ENCODE data around the gene SUPT6H. TPM values are rescaled to one million over a fixed set of nuclear protein-coding genes. Genes with fewer than 3 reads are reported as not detected.

SUPT6H gene
- total and polyA plus RNA-seq, 2 donors (not counting 1 experiment from before 2014, with no cell fraction given), result 34.7 to 61.6 TPM

- H3K27ac ChIP-seq (ENCODE audit: insufficient read depth, low read length), result no peak overlapping the region
- no peak overlapping the region for H3K9ac ChIP-seq (ENCODE audit: insufficient read depth, low read length)
- H4K20me1 ChIP-seq (ENCODE audit: control insufficient read depth, extremely low read depth, insufficient read depth, low read length), result no peaks in the 10 kb centered on the region
- peaks cover 21% of the 10 kb centered on the region for H3K36me3 ChIP-seq (ENCODE audit: control insufficient read depth, insufficient read depth, low read length)
- H3K9me3 ChIP-seq (ENCODE audit: control insufficient read depth, insufficient read depth, low read depth, low read length), result no peaks in the 10 kb centered on the region
- H2AFZ ChIP-seq (ENCODE audit: low read length), result no peak overlapping the region
- H3K4me2 ChIP-seq (ENCODE audit: extremely low read depth, insufficient read depth, low read length), result no peak overlapping the region
- H3K79me2 ChIP-seq (ENCODE audit: control insufficient read depth, insufficient read depth, low read length), result no peaks in the 10 kb centered on the region
- H3K27me3 ChIP-seq (ENCODE audit: control insufficient read depth, insufficient read depth, low read length), result no peaks in the 10 kb centered on the region
- DNase-seq (ENCODE audit: low read depth in 2 of 2), result no peak
- no peak for TF ChIP-seq CTCF (conservative IDR thresholded peaks at IDR 0.05 in 1 of 2, IDR thresholded peaks at IDR 0.05 in 1 of 2; ENCODE audit: low read depth in 1 of 2, low read length in 2 of 2)
- TF ChIP-seq EZH2 (IDR thresholded peaks at IDR 0.05; ENCODE audit: low read length, missing control alignments), result no peak
- H3K4me3 ChIP-seq (replicated peaks in 1 of 4; ENCODE audit: control extremely low read depth in 1 of 4, insufficient read depth in 1 of 4, low read depth in 3 of 4, low read length in 4 of 4), result no peak overlapping the region
- no peaks in the 10 kb centered on the region for H3K4me1 ChIP-seq (ENCODE audit: control insufficient read depth, extremely low read depth, insufficient read depth, low read length)
Measured at GRCh38 chr17:28616281-28616680, 45.7 kb upstream of the SUPT6H start.

GRCh38 chr17:28618464-28618863, 43.5 kb upstream of the SUPT6H start:
- H3K4me2 ChIP-seq (ENCODE audit: extremely low read depth, insufficient read depth, low read length), result no peak overlapping the region
- H3K79me2 ChIP-seq (ENCODE audit: control insufficient read depth, insufficient read depth, low read length), result no peaks in the 10 kb centered on the region
- H3K4me3 ChIP-seq (replicated peaks in 1 of 4; ENCODE audit: control extremely low read depth in 1 of 4, insufficient read depth in 1 of 4, low read depth in 3 of 4, low read length in 4 of 4), result no peak overlapping the region
- no peaks in the 10 kb centered on the region for H4K20me1 ChIP-seq (ENCODE audit: control insufficient read depth, extremely low read depth, insufficient read depth, low read length)
- no peak for DNase-seq (ENCODE audit: low read depth in 2 of 2)
- H2AFZ ChIP-seq (ENCODE audit: low read length), result no peak overlapping the region
- TF ChIP-seq CTCF (conservative IDR thresholded peaks at IDR 0.05 in 1 of 2, IDR thresholded peaks at IDR 0.05 in 1 of 2; ENCODE audit: low read depth in 1 of 2, low read length in 2 of 2) (no peak), EZH2 (IDR thresholded peaks at IDR 0.05; ENCODE audit: low read length, missing control alignments) (no peak)
- H3K9ac ChIP-seq (ENCODE audit: insufficient read depth, low read length), result no peak overlapping the region
- no peaks in the 10 kb centered on the region for H3K4me1 ChIP-seq (ENCODE audit: control insufficient read depth, extremely low read depth, insufficient read depth, low read length)
- H3K36me3 ChIP-seq (ENCODE audit: control insufficient read depth, insufficient read depth, low read length), result peaks cover 16% of the 10 kb centered on the region
- H3K27ac ChIP-seq (ENCODE audit: insufficient read depth, low read length), result no peak overlapping the region
- H3K27me3 ChIP-seq (ENCODE audit: control insufficient read depth, insufficient read depth, low read length), result no peaks in the 10 kb centered on the region
- H3K9me3 ChIP-seq (ENCODE audit: control insufficient read depth, insufficient read depth, low read depth, low read length), result no peaks in the 10 kb centered on the region

GRCh38 chr17:28620010-28620409, 42.0 kb upstream of the SUPT6H start:
- Histone ChIP-seq H3K4me3 (replicated peaks in 1 of 4; ENCODE audit: control extremely low read depth in 1 of 4, insufficient read depth in 1 of 4, low read depth in 3 of 4, low read length in 4 of 4) (no peak overlapping the region), H3K36me3 (ENCODE audit: control insufficient read depth, insufficient read depth, low read length) (peaks cover 17% of the 10 kb centered on the region), H3K4me1 (ENCODE audit: control insufficient read depth, extremely low read depth, insufficient read depth, low read length) (no peaks in the 10 kb centered on the region), H3K27ac (ENCODE audit: insufficient read depth, low read length) (no peak overlapping the region), H3K9me3 (ENCODE audit: control insufficient read depth, insufficient read depth, low read depth, low read length) (no peaks in the 10 kb centered on the region), H3K9ac (ENCODE audit: insufficient read depth, low read length) (no peak overlapping the region), H3K27me3 (ENCODE audit: control insufficient read depth, insufficient read depth, low read length) (no peaks in the 10 kb centered on the region), H3K4me2 (ENCODE audit: extremely low read depth, insufficient read depth, low read length) (no peak overlapping the region), H3K79me2 (ENCODE audit: control insufficient read depth, insufficient read depth, low read length) (no peaks in the 10 kb centered on the region), H2AFZ (ENCODE audit: low read length) (no peak overlapping the region), H4K20me1 (ENCODE audit: control insufficient read depth, extremely low read depth, insufficient read depth, low read length) (no peaks in the 10 kb centered on the region)
- no peak for DNase-seq (ENCODE audit: low read depth in 2 of 2)
- TF ChIP-seq EZH2 (IDR thresholded peaks at IDR 0.05; ENCODE audit: low read length, missing control alignments) (no peak), CTCF (conservative IDR thresholded peaks at IDR 0.05 in 1 of 2, IDR thresholded peaks at IDR 0.05 in 1 of 2; ENCODE audit: low read depth in 1 of 2, low read length in 2 of 2) (no peak)
